NB4 (cell line): ENCODE data around the gene CAMTA1.

Experiments
- POLR2A ChIP-seq: IDR thresholded peaks from 2 replicates; pipeline ENCODE4 v1.6.1; 2011; ENCODE audit warnings: mild to moderate bottlenecking; ENCODE audit not compliant: insufficient read length; ENCODE audit errors: extremely low read depth
- TF ChIP-seq, protein P1 (sequence below): IDR thresholded peaks from one replicate; pipeline ENCODE4 v1.5.1; 2012; ENCODE audit warnings: low read depth, low read length
- TF ChIP-seq, protein P2 (sequence below): IDR thresholded peaks from 2 replicates; pipeline ENCODE4 v1.6.1; 2011; ENCODE audit warnings: low read depth, low read length

DNA sequence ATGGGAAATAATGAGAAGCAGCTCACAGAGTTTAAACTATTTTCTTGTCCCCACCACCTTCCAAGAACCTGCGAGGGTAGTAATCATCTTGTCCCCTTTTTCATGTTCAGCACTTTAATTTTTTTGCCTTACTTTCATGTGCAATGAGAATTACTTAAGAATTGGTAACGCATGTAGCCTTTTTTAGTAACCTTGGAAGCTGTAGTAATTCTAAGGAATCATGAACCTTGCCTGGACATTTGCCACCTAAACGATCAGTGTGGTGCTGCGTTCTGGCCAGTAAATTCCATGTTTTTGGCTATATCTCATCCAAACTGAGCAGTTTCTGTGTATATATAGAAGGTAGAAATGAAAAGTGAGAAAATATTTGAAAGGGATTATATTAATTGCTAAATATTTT is 981.9 kb downstream of the CAMTA1 start:
- no peak for TF ChIP-seq POLR2A
- TF ChIP-seq, protein P1, sequence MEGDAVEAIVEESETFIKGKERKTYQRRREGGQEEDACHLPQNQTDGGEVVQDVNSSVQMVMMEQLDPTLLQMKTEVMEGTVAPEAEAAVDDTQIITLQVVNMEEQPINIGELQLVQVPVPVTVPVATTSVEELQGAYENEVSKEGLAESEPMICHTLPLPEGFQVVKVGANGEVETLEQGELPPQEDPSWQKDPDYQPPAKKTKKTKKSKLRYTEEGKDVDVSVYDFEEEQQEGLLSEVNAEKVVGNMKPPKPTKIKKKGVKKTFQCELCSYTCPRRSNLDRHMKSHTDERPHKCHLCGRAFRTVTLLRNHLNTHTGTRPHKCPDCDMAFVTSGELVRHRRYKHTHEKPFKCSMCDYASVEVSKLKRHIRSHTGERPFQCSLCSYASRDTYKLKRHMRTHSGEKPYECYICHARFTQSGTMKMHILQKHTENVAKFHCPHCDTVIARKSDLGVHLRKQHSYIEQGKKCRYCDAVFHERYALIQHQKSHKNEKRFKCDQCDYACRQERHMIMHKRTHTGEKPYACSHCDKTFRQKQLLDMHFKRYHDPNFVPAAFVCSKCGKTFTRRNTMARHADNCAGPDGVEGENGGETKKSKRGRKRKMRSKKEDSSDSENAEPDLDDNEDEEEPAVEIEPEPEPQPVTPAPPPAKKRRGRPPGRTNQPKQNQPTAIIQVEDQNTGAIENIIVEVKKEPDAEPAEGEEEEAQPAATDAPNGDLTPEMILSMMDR = no peak
- TF ChIP-seq, protein P2, sequence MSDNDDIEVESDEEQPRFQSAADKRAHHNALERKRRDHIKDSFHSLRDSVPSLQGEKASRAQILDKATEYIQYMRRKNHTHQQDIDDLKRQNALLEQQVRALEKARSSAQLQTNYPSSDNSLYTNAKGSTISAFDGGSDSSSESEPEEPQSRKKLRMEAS = no peak
